Measurements from ENCODE around the gene MAGEA4.

MAGEA4 gene

DNA sequence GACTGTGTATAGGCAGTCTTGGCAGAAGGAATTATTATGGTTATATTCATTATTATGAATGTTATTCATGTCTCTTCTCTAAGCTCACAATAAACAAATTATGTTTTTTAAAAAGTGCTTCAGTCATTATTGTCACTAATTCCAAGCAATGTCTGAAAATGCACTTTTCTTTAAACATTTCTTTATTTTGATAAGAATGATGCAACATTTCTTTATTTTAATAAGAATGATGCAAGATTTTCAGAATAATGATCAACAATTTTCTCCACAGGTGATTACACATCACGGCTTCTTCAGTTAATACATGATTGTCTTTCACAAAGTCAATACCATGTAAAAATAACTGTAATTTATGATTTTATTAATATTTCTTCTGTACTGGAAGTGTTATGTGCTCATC is 22.7 kb downstream of the MAGEA4 start:
- DNase-seq, result no peak

- no peak for DNase-seq
Measured at GRCh38 chrX:151938172-151938571, 25.5 kb downstream of the MAGEA4 start.

DNA sequence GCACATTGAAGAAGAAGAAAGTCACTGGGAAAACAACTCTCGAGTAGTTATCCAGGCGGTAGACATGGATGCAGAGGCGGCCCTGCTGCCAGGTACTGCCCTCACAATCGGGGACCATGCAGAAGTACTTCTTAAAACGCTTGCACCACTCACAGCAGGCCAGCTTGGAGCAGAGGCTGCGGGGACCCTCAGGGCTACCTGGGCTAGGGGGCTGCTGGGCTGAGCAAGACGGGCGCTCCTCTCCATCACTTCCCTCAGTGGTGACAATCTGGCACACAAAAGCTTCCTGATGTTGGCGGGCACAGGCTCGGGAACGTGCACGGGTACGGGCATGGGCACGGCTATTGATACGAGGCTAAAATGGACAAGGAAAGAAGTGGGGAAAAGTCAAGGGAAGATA is 42.0 kb downstream of the MAGEA4 start:
- DNase-seq, result no peak

GRCh38 chrX:151958101-151958500 is 45.4 kb downstream of the MAGEA4 start:
- DNase-seq, result no peak

- no peak for DNase-seq
Measured at GRCh38 chrX:151962034-151962433, 49.3 kb downstream of the MAGEA4 start.

DNA sequence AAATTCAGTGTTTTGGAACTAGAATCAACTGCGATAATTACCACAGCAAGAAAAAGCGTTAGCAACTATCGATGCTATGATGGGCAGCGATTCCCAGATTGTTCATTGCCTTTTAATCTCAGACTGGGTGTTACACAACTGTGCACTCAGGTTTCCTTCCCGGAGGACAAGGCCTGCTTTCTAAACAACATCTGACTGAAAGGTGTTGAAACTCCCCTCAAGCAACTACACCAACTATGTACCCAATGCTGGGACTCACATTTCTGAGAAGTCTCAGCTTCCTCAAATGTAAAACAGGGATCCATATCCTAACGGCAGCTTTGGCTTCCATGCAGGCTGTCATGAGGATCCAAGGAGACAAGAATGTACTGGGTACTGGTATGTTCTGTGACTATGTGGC is 53.5 kb downstream of the MAGEA4 start:
- DNase-seq, result no peak

GRCh38 chrX:151970027-151970426 is 57.3 kb downstream of the MAGEA4 start:
- no peak for DNase-seq

- no peak for DNase-seq
Measured at GRCh38 chrX:151970661-151971060, 58.0 kb downstream of the MAGEA4 start.

GRCh38 chrX:151973060-151973661 is 60.5 kb downstream of the MAGEA4 start:
- DNase-seq, result peak in 1 of 2 experiments; percentile 37

DNA sequence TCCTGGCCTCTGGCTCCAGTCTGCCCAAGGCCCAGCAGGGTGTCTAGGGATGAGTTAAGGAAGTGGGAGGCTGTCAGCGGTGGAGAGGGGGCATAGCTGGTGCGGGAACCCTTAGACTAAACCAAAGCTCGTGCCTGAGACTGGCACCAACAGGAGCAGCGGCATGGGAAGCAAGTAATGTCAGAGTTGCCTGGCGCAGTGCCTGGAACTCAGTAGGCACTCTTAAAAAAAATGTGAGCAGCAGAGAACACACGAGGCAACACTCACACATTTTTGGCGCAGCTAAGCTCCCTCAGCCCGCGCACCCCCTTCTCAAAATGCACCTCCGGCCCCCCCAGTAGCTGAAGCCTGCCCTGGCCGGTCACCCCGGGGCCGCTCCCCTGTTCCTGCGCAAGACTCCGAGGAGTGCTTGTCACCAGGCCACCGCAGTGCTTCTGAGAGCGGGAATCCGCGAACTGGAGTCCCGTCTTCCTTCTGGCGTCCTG is 61.2 kb downstream of the MAGEA4 start:
- no peak for DNase-seq
